Measurements from ENCODE around the gene STPG3. TPM values are rescaled to one million over a fixed set of nuclear protein-coding genes. Genes with fewer than 3 reads are reported as not detected.

Gene STPG3
- total RNA-seq, 5 donors from 2014 or later (not counting 1 experiment from before 2014, with no cell fraction given), result 0.54 TPM; not detected in 4

GRCh38 chr9:137265496-137266161 lies 14.5 kb downstream of the STPG3 start:
- H3K27ac ChIP-seq (ENCODE audit: low read length), result no peak overlapping the region
- ATAC-seq (replicated peaks in 1 of 4) (no peak), DNase-seq (no peak)
- Mint-ChIP-seq H3K27ac (no peak overlapping the region), H3K36me3 (peaks cover 25% of the 10 kb centered on the region), H3K4me3 (no peak overlapping the region), H3K9me3 (no peaks in the 10 kb centered on the region), H3K4me1 (peaks cover 7 to 16% (median 13%) of the 10 kb centered on the region in 3 donors), H3K27me3 (no peaks in the 10 kb centered on the region)
- WGBS (ENCODE audit: insufficient coverage), result 94% methylated on average over 27 of the region's 29 CpGs
- H3K27me3 ChIP-seq (replicated peaks in 1 of 2; ENCODE audit: control insufficient read depth in 2 of 2, extremely low read depth in 1 of 2, insufficient read depth in 2 of 2, low read length in 1 of 2), result no peaks in the 10 kb centered on the region
- H3K4me1 ChIP-seq (ENCODE audit: control insufficient read depth in 1 of 2, extremely low read depth in 1 of 2, insufficient read depth in 2 of 2, low read length in 2 of 2), result peaks cover 0 to 6% of the 10 kb centered on the region in 2 experiments
- no peaks in the 10 kb centered on the region for H3K9me3 ChIP-seq
- CTCF ChIA-PET, result no interaction called here
- H3K36me3 ChIP-seq (ENCODE audit: control insufficient read depth in 2 of 2, extremely low read depth in 1 of 2, insufficient read depth in 1 of 2, low read length in 1 of 2), result peaks cover 18 to 46% of the 10 kb centered on the region in 2 donors
- H3K4me3 ChIP-seq (ENCODE audit: control insufficient read depth in 1 of 2, extremely low read depth in 1 of 2, low read length in 1 of 2), result no peak overlapping the region
- POLR2A ChIA-PET, result no interaction called here

- peaks cover 11 to 18% (median 16%) of the 10 kb centered on the region in 3 donors for H3K4me1 Mint-ChIP-seq
- H3K27ac Mint-ChIP-seq, result no peak overlapping the region
- no peak overlapping the region for H3K4me3 Mint-ChIP-seq
- no peaks in the 10 kb centered on the region for H3K9me3 Mint-ChIP-seq
- Histone ChIP-seq H3K27ac (ENCODE audit: low read length) (no peak overlapping the region), H3K27me3 (replicated peaks in 1 of 2; ENCODE audit: control insufficient read depth in 2 of 2, extremely low read depth in 1 of 2, insufficient read depth in 2 of 2, low read length in 1 of 2) (no peaks in the 10 kb centered on the region), H3K9me3 (no peaks in the 10 kb centered on the region), H3K36me3 (ENCODE audit: control insufficient read depth in 2 of 2, extremely low read depth in 1 of 2, insufficient read depth in 1 of 2, low read length in 1 of 2) (peaks cover 18 to 46% of the 10 kb centered on the region in 2 donors), H3K4me1 (ENCODE audit: control insufficient read depth in 1 of 2, extremely low read depth in 1 of 2, insufficient read depth in 2 of 2, low read length in 2 of 2) (peaks cover 4 to 11% of the 10 kb centered on the region in 2 experiments), H3K4me3 (ENCODE audit: control insufficient read depth in 1 of 2, extremely low read depth in 1 of 2, low read length in 1 of 2) (no peak overlapping the region)
- H3K27me3 Mint-ChIP-seq, result no peaks in the 10 kb centered on the region
- 99% methylated on average over 14 of the region's 15 CpGs for WGBS (ENCODE audit: insufficient coverage)
- peaks cover 25% of the 10 kb centered on the region for H3K36me3 Mint-ChIP-seq
- POLR2A ChIA-PET, result no interaction called here
- DNase-seq (no peak), ATAC-seq (replicated peaks in 1 of 4) (no peak)
- CTCF ChIA-PET, result no interaction called here
These were observed 15.1 kb downstream of the STPG3 start for GRCh38 chr9:137266162-137266527.

DNA sequence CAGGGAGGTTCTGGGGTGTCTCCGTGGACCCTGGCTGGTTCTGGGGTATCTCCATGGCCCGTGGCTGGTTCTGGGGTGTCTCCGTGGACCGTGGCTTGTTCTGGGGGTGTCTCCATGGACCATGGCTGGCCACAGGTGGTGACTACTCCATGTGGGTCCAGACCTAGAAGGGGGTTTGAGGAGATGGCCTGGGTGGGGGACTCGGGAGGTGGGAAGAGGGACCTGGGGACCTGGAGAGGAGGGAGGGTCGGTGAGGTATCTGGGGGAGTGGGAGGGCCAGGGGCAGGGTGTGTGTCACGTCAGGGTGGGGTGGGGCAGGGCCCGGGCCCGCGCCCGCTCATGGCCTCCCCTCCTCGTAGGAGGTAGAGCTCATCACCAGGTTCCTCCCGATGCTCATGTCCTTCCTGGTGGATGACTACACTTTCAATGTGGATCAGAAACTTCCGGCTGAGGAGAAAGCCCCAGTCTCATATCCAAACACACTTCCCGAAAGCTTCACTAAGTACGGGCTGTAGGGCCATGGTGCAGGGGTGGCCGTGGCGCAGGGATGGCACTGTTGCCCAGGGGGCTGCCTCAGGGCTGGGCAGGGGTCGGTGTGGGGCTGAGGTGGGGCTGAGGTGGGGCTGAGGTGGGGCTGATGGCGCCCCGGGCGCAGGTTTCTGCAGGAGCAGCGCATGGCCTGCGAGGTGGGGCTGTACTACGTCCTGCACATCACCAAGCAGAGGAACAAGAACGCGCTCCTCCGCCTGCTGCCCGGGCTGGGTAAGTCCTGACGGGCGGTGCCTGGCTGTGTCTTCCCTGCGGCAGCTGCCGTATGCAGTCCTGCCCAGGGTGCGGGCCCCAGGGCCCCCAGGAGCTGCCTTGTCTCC lies 15.7 kb downstream of the STPG3 start:
- H3K27me3 Mint-ChIP-seq, result no peaks in the 10 kb centered on the region
- CTCF ChIA-PET, result no interaction called here

GRCh38 chr9:137267933-137268355 lies 16.9 kb downstream of the STPG3 start:
- Mint-ChIP-seq H3K36me3 (peaks cover 20% of the 10 kb centered on the region), H3K27me3 (no peaks in the 10 kb centered on the region), H3K27ac (no peak overlapping the region), H3K4me1 (peaks cover 19 to 24% (median 19%) of the 10 kb centered on the region in 3 donors), H3K9me3 (no peaks in the 10 kb centered on the region), H3K4me3 (no peak overlapping the region)
- POLR2A ChIA-PET, result no interaction called here
- WGBS (ENCODE audit: insufficient coverage), result 100% methylated on average over 1 of the region's 6 CpGs
- CTCF ChIA-PET, result no interaction called here
- ATAC-seq (replicated peaks in 1 of 4) (no peak), DNase-seq (no peak)
- H3K27me3 ChIP-seq (replicated peaks in 1 of 2; ENCODE audit: control insufficient read depth in 2 of 2, extremely low read depth in 1 of 2, insufficient read depth in 2 of 2, low read length in 1 of 2), result no peaks in the 10 kb centered on the region
- no peaks in the 10 kb centered on the region for H3K9me3 ChIP-seq
- no peak overlapping the region for H3K4me3 ChIP-seq (ENCODE audit: control insufficient read depth in 1 of 2, extremely low read depth in 1 of 2, low read length in 1 of 2)
- H3K4me1 ChIP-seq (ENCODE audit: control insufficient read depth in 1 of 2, extremely low read depth in 1 of 2, insufficient read depth in 2 of 2, low read length in 2 of 2), result peaks cover 11 to 26% of the 10 kb centered on the region in 2 experiments
- peaks cover 27 to 57% of the 10 kb centered on the region in 2 donors for H3K36me3 ChIP-seq (ENCODE audit: control insufficient read depth in 2 of 2, extremely low read depth in 1 of 2, insufficient read depth in 1 of 2, low read length in 1 of 2)
- H3K27ac ChIP-seq (ENCODE audit: low read length), result no peak overlapping the region

More for the DNA sequence above, 15.7 kb downstream of the STPG3 start:
- Mint-ChIP-seq H3K4me1 (peaks cover 17 to 24% (median 19%) of the 10 kb centered on the region in 3 donors), H3K36me3 (peaks cover 21% of the 10 kb centered on the region), H3K27ac (no peak overlapping the region), H3K4me3 (no peak overlapping the region), H3K9me3 (no peaks in the 10 kb centered on the region)
- Histone ChIP-seq H3K9me3 (no peaks in the 10 kb centered on the region), H3K36me3 (ENCODE audit: control insufficient read depth in 2 of 2, extremely low read depth in 1 of 2, insufficient read depth in 1 of 2, low read length in 1 of 2) (peaks cover 18 to 46% of the 10 kb centered on the region in 2 donors), H3K27ac (ENCODE audit: low read length) (no peak overlapping the region), H3K4me1 (ENCODE audit: control insufficient read depth in 1 of 2, extremely low read depth in 1 of 2, insufficient read depth in 2 of 2, low read length in 2 of 2) (peaks cover 7 to 18% of the 10 kb centered on the region in 2 experiments), H3K4me3 (ENCODE audit: control insufficient read depth in 1 of 2, extremely low read depth in 1 of 2, low read length in 1 of 2) (no peak overlapping the region), H3K27me3 (replicated peaks in 1 of 2; ENCODE audit: control insufficient read depth in 2 of 2, extremely low read depth in 1 of 2, insufficient read depth in 2 of 2, low read length in 1 of 2) (no peaks in the 10 kb centered on the region)
- 96% methylated on average over 15 of the region's 34 CpGs for WGBS (ENCODE audit: insufficient coverage)
- POLR2A ChIA-PET, result interaction anchor here in 1 of 2 donors (0.6 to 0.7 kb wide), 2 partner anchors 162 to 488 kb away, joined by 5 to 6 read pairs; no protein-coding TSS in a partner anchor
- ATAC-seq (replicated peaks in 1 of 4) (no peak), DNase-seq (no peak)

DNA sequence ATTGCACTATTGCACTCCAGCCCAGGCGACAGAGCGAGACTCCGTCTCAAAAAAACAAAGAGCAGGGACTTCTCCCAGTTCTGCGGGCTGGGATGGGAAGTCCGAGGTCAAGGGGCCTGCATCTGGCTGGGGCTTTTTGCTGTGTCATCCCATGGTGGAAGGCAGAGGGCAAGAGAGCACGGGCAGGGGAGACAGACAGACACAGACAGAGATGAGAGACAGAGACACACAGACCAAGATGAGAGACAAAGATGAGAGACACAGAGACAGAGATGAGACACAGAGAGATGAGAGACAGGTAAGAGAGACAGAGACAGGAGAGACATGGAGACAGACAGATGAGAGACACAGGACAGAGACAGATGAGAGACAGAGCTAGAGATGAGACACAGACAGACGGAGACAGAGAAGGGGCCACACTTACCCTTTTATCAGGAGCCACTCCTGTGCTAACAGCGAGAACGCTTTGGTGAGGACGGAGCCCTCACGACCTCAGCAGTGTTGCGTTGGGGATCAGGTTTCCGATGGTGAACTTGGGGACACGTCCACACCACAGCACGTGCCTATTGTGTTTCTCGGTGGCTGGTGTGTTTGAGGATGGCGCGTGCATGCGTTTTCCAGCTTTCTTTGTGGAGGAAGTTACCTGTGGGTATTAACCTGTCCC lies 17.6 kb downstream of the STPG3 start:
- Mint-ChIP-seq H3K9me3 (no peaks in the 10 kb centered on the region), H3K27me3 (no peaks in the 10 kb centered on the region), H3K27ac (no peak overlapping the region), H3K4me1 (peaks cover 19 to 24% (median 19%) of the 10 kb centered on the region in 3 donors), H3K36me3 (peaks cover 24% of the 10 kb centered on the region), H3K4me3 (no peak overlapping the region)
- H3K4me3 ChIP-seq (ENCODE audit: control insufficient read depth in 1 of 2, extremely low read depth in 1 of 2, low read length in 1 of 2), result no peak overlapping the region
- H3K27ac ChIP-seq (ENCODE audit: low read length), result no peak overlapping the region
- ATAC-seq (replicated peaks in 1 of 4) (no peak), DNase-seq (no peak)
- WGBS (ENCODE audit: insufficient coverage), result 86% methylated on average over 9 of the region's 19 CpGs
- H3K27me3 ChIP-seq (replicated peaks in 1 of 2; ENCODE audit: control insufficient read depth in 2 of 2, extremely low read depth in 1 of 2, insufficient read depth in 2 of 2, low read length in 1 of 2), result peaks cover 0 to 3% of the 10 kb centered on the region in 2 experiments
- H3K36me3 ChIP-seq (ENCODE audit: control insufficient read depth in 2 of 2, extremely low read depth in 1 of 2, insufficient read depth in 1 of 2, low read length in 1 of 2), result peaks cover 27 to 63% of the 10 kb centered on the region in 2 donors
- ChIA-PET POLR2A (no interaction called here), CTCF (no interaction called here)
- H3K9me3 ChIP-seq, result no peaks in the 10 kb centered on the region
- peaks cover 11 to 26% of the 10 kb centered on the region in 2 experiments for H3K4me1 ChIP-seq (ENCODE audit: control insufficient read depth in 1 of 2, extremely low read depth in 1 of 2, insufficient read depth in 2 of 2, low read length in 2 of 2)

- WGBS (ENCODE audit: insufficient coverage), result 89% methylated on average over 17 of the region's 17 CpGs
- H3K27me3 Mint-ChIP-seq, result no peaks in the 10 kb centered on the region
- ATAC-seq (replicated peaks in 1 of 4), result no peak
- CTCF ChIA-PET, result no interaction called here
- no peak overlapping the region for H3K27ac ChIP-seq (ENCODE audit: low read length)
- peaks cover 0 to 3% of the 10 kb centered on the region in 2 experiments for H3K27me3 ChIP-seq (replicated peaks in 1 of 2; ENCODE audit: control insufficient read depth in 2 of 2, extremely low read depth in 1 of 2, insufficient read depth in 2 of 2, low read length in 1 of 2)
- DNase-seq, result no peak
- H3K36me3 ChIP-seq (ENCODE audit: control insufficient read depth in 2 of 2, extremely low read depth in 1 of 2, insufficient read depth in 1 of 2, low read length in 1 of 2), result peaks cover 29 to 57% of the 10 kb centered on the region in 2 donors
- no peak overlapping the region for H3K4me3 Mint-ChIP-seq
- no peak overlapping the region for H3K27ac Mint-ChIP-seq
- no peak overlapping the region for H3K4me3 ChIP-seq (ENCODE audit: control insufficient read depth in 1 of 2, extremely low read depth in 1 of 2, low read length in 1 of 2)
- H3K4me1 ChIP-seq (ENCODE audit: control insufficient read depth in 1 of 2, extremely low read depth in 1 of 2, insufficient read depth in 2 of 2, low read length in 2 of 2), result peaks cover 11 to 26% of the 10 kb centered on the region in 2 experiments
- no peaks in the 10 kb centered on the region for H3K9me3 Mint-ChIP-seq
- POLR2A ChIA-PET, result no interaction called here
- H3K9me3 ChIP-seq, result no peaks in the 10 kb centered on the region
- H3K4me1 Mint-ChIP-seq, result peaks cover 19 to 24% (median 19%) of the 10 kb centered on the region in 3 donors
- H3K36me3 Mint-ChIP-seq, result peaks cover 21% of the 10 kb centered on the region
These were observed 18.2 kb downstream of the STPG3 start for GRCh38 chr9:137269231-137269772.
